ENCODE data around the gene OR12D3. TPM values are rescaled to one million over a fixed set of nuclear protein-coding genes. Genes with fewer than 3 reads are reported as not detected.

The OR12D3 gene
- total and polyA plus RNA-seq, 11 donors = not detected

GRCh38 chr6:29325777-29326176 is 49.3 kb downstream of the OR12D3 start:
- H3K27ac ChIP-seq = no peak overlapping the region
- intact Hi-C loops (cut with DNase I) = no loop called here
- H3K27me3 ChIP-seq = no peaks in the 10 kb centered on the region
- H3K4me1 ChIP-seq = no peaks in the 10 kb centered on the region
- 46 to 60% (median 58%) methylated on average over 4 of the region's 4 CpGs for WGBS, 4 donors
- H3K36me3 ChIP-seq = no peaks in the 10 kb centered on the region
- no peak overlapping the region for H3K4me3 ChIP-seq
- TF ChIP-seq POLR2A (IDR thresholded peaks at IDR 0.05) (no peak), CTCF (IDR thresholded peaks at IDR 0.05) (no peak)
- no peaks in the 10 kb centered on the region for H3K9me3 ChIP-seq
- ATAC-seq (no peak), DNase-seq (no peak)

Other genes with a start within 250 kb of the OR12D3 start
- gene OR2J2, start 204.4 kb downstream of the OR12D3 start, total RNA-seq = not detected
- not detected for gene OR2J2, start 204.4 kb downstream of the OR12D3 start, polyA plus RNA-seq
- gene OR14J1, start 73.6 kb downstream of the OR12D3 start, total RNA-seq = not detected
- gene OR14J1, start 73.6 kb downstream of the OR12D3 start, polyA plus RNA-seq = not detected
- gene OR5V1, start 6.4 kb downstream of the OR12D3 start, total RNA-seq = not detected
- not detected for gene OR5V1, start 6.4 kb downstream of the OR12D3 start, polyA plus RNA-seq
- not detected for gene OR12D2, start 20.3 kb upstream of the OR12D3 start, total RNA-seq
- not detected for gene OR12D2, start 20.3 kb upstream of the OR12D3 start, polyA plus RNA-seq
- not detected for gene OR12D1, start 39.6 kb upstream of the OR12D3 start, total RNA-seq
- gene OR12D1, start 39.6 kb upstream of the OR12D3 start, polyA plus RNA-seq = not detected
- gene OR10C1, start 64.0 kb upstream of the OR12D3 start, total RNA-seq = not detected
- gene OR10C1, start 64.0 kb upstream of the OR12D3 start, polyA plus RNA-seq = not detected
- gene OR11A1, start 81.8 kb upstream of the OR12D3 start, total RNA-seq = not detected
- gene OR11A1, start 81.8 kb upstream of the OR12D3 start, polyA plus RNA-seq = not detected
- not detected for gene OR2H1, start 81.9 kb upstream of the OR12D3 start, total RNA-seq
- not detected for gene OR2H1, start 81.9 kb upstream of the OR12D3 start, polyA plus RNA-seq
- gene MAS1L, start 112.7 kb upstream of the OR12D3 start, total RNA-seq = not detected
- gene MAS1L, start 112.7 kb upstream of the OR12D3 start, polyA plus RNA-seq = not detected
- gene UBD, start 184.4 kb upstream of the OR12D3 start, total RNA-seq = 10 to 100 TPM in 2 of 9 donors, under 1 TPM in 1, not detected in 6; 0.26 to 61.7 (median 11.6) TPM
- gene UBD, start 184.4 kb upstream of the OR12D3 start, polyA plus RNA-seq = under 1 TPM in 1 of 2 donors, not detected in 1; 0.21 TPM
- not detected for gene OR2H2, start 209.8 kb upstream of the OR12D3 start, total RNA-seq
- not detected for gene OR2H2, start 209.8 kb upstream of the OR12D3 start, polyA plus RNA-seq

Data from heart left ventricle (tissue), 16 donors.